HepG2 (cell line): ENCODE results near the gene BIRC7. TPM values are rescaled to one million over a fixed set of nuclear protein-coding genes. Genes with fewer than 3 reads are reported as not detected.

Experiments
- BRD4 ChIP-seq: sonication (generic); formaldehyde crosslinking; IDR thresholded peaks from 2 replicates; pipeline ENCODE4 v1.4.0; 2020; ENCODE audit warnings: missing genetic modification reagents
- HMG20B ChIP-seq: conservative IDR thresholded peaks from 2 replicates; pipeline ENCODE4 v1.6.1; 2016; ENCODE audit warnings: missing genetic modification reagents, missing compliant biosample characterization
- MXI1 ChIP-seq: IDR thresholded peaks from 3 replicates; pipeline ENCODE4 v1.6.1; 2012; ENCODE audit warnings: low read depth, low read length, inconsistent platforms, borderline replicate concordance
- PHF20 ChIP-seq: sonication (generic); formaldehyde crosslinking; IDR thresholded peaks from 2 replicates; pipeline ENCODE4 v1.5.0; 2020; ENCODE audit warnings: mild to moderate bottlenecking, missing genetic modification reagents
- SAFB2 ChIP-seq: sonication (generic); formaldehyde crosslinking; IDR thresholded peaks from 2 replicates; pipeline ENCODE4 v1.5.1; 2020; ENCODE audit warnings: missing genetic modification reagents, low read depth, mild to moderate bottlenecking, borderline replicate concordance
- SUZ12 ChIP-seq: fragments of 150-350 bp; IDR thresholded peaks from 2 replicates; pipeline ENCODE4 v1.6.1; 2014; ENCODE audit warnings: low read depth, low read length
- ZNF382 ChIP-seq: sonication (generic); formaldehyde crosslinking; IDR thresholded peaks from 2 replicates; pipeline ENCODE4 v1.5.0; 2020; ENCODE audit warnings: missing genetic modification reagents, mild to moderate bottlenecking, borderline replicate concordance
- ZNF430 ChIP-seq: sonication (generic); formaldehyde crosslinking; IDR thresholded peaks from 2 replicates; pipeline ENCODE4 v1.9.0; 2021; ENCODE audit warnings: mild to moderate bottlenecking, missing genetic modification reagents
- ZNF546 ChIP-seq: sonication (generic); formaldehyde crosslinking; conservative IDR thresholded peaks from 2 replicates; pipeline ENCODE4 v1.8.1; 2023; ENCODE audit warnings: mild to moderate bottlenecking, missing genetic modification reagents
- ZNF660 ChIP-seq: sonication (generic); formaldehyde crosslinking; IDR thresholded peaks from 2 replicates; pipeline ENCODE4 v1.5.1; 2020; ENCODE audit warnings: mild to moderate bottlenecking, low read depth, missing genetic modification reagents, borderline replicate concordance
- polyA plus RNA-seq, 8 experiments: library from polyadenylated mRNA; depleted of rRNA in 3 of 8; stranded (reverse) in 7 of 8; unstranded in 1 of 8; fragments of >200 nt; fragmentation: Illumina TruSeq in 4 of 8; extraction: Trizol in 4 of 8; gene quantifications; 2 replicates each; pipeline versions ENCODE4 v1.2.1 to v1.2.3, GENCODE V29; 2011 to 2016; ENCODE audit warnings: low read depth in 4 of 8, missing spikeins in 1 of 8, mixed read lengths in 1 of 8; ENCODE audit not compliant: insufficient read depth in 1 of 8
- total RNA-seq, 5 experiments: library from RNA; depleted of rRNA; stranded (reverse); fragments of >200 nt; fragmentation: Illumina TruSeq; extraction: Trizol; gene quantifications; 2 replicates each; pipeline ENCODE4 v1.2.3, GENCODE V29; 2016; ENCODE audit warnings: low read depth in 1 of 5
- TF ChIP-seq, protein P1 (sequence below): sonication (generic); formaldehyde crosslinking; IDR thresholded peaks from 2 replicates; pipeline ENCODE4 v1.5.0; 2020; ENCODE audit warnings: mild to moderate bottlenecking, missing genetic modification reagents
- TF ChIP-seq, protein P2 (sequence below): sonication (generic); formaldehyde crosslinking; IDR thresholded peaks from 2 replicates; pipeline ENCODE4 v1.5.0; 2020; ENCODE audit warnings: missing genetic modification reagents
- TF ChIP-seq, protein P3 (sequence below): sonication (generic); formaldehyde crosslinking; IDR thresholded peaks from 2 replicates; pipeline ENCODE4 v1.4.0; 2020; ENCODE audit warnings: missing genetic modification reagents
- TF ChIP-seq, protein P4 (sequence below): IDR thresholded peaks from 2 replicates; pipeline ENCODE4 v1.6.1; 2016; ENCODE audit warnings: missing compliant biosample characterization, missing genetic modification reagents, borderline replicate concordance
- TF ChIP-seq, protein P5 (sequence below): sonication (generic); formaldehyde crosslinking; IDR thresholded peaks from 2 replicates; pipeline ENCODE4 v1.4.0; 2020; ENCODE audit warnings: mild to moderate bottlenecking, missing genetic modification reagents
- TF ChIP-seq, protein P6 (sequence below): sonication (generic); formaldehyde crosslinking; IDR thresholded peaks from 2 replicates; pipeline ENCODE4 v1.4.0; 2020; ENCODE audit warnings: missing genetic modification reagents

The BIRC7 gene
- total and polyA plus RNA-seq, 2 of the 13 experiments (the other 11 are each of a cell fraction or from before 2014, with no cell fraction given): 0.27 to 5.1 TPM

DNA sequence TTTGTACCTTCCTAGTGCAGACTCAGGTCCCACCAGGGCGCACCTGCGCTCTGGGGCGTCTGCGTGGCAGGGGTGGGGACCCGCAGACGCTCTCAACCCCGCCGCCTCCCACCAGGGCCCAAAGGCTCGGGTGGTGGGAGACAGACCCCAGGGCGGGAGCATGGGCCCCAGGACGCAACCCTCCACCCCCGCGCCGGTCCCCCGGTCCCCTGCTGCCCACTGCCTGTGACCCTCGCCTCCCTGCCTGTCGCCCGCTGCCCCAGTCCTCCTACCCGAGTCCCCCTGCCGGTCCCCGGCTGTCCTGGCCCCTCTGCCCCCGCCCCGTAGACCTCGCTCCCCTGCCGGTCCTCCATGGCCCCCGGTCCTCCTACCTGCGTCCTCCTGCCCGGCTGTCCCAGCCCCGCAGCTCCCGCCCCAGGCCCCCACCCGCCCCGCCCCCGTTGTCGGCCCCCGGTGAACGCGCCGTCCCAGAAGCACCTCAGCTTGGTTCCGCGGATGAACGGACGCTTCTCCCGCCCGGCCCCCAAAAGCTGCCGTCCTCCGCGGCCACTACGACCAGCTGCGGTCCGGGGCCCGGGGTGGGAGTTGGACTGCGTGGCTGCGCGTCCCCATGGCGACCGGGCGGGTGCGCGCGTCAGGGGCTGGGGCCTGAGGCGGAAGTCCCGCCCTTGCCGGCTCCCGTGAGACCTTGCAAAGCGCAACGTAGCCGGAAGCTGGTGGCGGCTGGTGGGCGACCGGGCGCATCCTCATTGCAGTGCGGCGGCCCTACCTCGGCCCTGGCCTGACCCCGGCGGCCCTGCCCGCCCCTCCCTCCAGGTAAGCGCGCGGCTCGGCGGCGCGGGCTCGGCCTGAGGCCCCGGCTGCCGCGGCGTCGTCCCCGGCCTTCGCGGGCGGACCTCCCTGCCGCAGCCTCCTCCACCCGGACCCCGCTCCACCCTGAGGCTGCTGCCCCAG lies 36.7 kb downstream of the BIRC7 start, which contains the start of gene ARFGAP1 (continued):
- TF ChIP-seq, protein P1, sequence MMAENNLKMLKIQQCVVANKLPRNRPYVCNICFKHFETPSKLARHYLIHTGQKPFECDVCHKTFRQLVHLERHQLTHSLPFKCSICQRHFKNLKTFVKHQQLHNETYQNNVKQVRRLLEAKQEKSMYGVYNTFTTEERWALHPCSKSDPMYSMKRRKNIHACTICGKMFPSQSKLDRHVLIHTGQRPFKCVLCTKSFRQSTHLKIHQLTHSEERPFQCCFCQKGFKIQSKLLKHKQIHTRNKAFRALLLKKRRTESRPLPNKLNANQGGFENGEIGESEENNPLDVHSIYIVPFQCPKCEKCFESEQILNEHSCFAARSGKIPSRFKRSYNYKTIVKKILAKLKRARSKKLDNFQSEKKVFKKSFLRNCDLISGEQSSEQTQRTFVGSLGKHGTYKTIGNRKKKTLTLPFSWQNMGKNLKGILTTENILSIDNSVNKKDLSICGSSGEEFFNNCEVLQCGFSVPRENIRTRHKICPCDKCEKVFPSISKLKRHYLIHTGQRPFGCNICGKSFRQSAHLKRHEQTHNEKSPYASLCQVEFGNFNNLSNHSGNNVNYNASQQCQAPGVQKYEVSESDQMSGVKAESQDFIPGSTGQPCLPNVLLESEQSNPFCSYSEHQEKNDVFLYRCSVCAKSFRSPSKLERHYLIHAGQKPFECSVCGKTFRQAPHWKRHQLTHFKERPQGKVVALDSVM (CRISPR knock-in tag): peak; percentile 89
- TF ChIP-seq PHF20 (CRISPR knock-in tag) (peak; percentile 93), SAFB2 (CRISPR knock-in tag) (peak; percentile 35; the same call in 1 of the 2 replicates), ZNF430 (CRISPR knock-in tag) (peak; percentile 69; the same call in 1 of the 2 replicates), ZNF382 (no peak), ZNF660 (no peak), MXI1 (peak; percentile 99), BRD4 (peak; percentile 91; the same call in 1 of the 2 replicates), SUZ12 (peak; percentile 34; the same call in 1 of the 2 replicates), HMG20B (0 out of 2 replicates have a peak, but pooled peaks have one; percentile 41), ZNF546 (CRISPR knock-in tag) (peak; percentile 71; the same call in 1 of the 2 replicates)
- TF ChIP-seq, protein P2, sequence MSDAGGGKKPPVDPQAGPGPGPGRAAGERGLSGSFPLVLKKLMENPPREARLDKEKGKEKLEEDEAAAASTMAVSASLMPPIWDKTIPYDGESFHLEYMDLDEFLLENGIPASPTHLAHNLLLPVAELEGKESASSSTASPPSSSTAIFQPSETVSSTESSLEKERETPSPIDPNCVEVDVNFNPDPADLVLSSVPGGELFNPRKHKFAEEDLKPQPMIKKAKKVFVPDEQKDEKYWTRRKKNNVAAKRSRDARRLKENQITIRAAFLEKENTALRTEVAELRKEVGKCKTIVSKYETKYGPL: no peak
- TF ChIP-seq, protein P3, sequence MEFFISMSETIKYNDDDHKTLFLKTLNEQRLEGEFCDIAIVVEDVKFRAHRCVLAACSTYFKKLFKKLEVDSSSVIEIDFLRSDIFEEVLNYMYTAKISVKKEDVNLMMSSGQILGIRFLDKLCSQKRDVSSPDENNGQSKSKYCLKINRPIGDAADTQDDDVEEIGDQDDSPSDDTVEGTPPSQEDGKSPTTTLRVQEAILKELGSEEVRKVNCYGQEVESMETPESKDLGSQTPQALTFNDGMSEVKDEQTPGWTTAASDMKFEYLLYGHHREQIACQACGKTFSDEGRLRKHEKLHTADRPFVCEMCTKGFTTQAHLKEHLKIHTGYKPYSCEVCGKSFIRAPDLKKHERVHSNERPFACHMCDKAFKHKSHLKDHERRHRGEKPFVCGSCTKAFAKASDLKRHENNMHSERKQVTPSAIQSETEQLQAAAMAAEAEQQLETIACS: peak; percentile 97
- TF ChIP-seq, protein P4, sequence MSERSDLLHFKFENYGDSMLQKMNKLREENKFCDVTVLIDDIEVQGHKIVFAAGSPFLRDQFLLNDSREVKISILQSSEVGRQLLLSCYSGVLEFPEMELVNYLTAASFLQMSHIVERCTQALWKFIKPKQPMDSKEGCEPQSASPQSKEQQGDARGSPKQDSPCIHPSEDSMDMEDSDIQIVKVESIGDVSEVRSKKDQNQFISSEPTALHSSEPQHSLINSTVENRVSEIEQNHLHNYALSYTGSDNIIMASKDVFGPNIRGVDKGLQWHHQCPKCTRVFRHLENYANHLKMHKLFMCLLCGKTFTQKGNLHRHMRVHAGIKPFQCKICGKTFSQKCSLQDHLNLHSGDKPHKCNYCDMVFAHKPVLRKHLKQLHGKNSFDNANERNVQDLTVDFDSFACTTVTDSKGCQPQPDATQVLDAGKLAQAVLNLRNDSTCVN (CRISPR knock-in tag): 0 out of 2 replicates have a peak, but pooled peaks have one; percentile 26
- TF ChIP-seq, protein P5, sequence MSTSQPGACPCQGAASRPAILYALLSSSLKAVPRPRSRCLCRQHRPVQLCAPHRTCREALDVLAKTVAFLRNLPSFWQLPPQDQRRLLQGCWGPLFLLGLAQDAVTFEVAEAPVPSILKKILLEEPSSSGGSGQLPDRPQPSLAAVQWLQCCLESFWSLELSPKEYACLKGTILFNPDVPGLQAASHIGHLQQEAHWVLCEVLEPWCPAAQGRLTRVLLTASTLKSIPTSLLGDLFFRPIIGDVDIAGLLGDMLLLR: peak; percentile 91; the same call in 1 of the 2 replicates
- TF ChIP-seq, protein P6, sequence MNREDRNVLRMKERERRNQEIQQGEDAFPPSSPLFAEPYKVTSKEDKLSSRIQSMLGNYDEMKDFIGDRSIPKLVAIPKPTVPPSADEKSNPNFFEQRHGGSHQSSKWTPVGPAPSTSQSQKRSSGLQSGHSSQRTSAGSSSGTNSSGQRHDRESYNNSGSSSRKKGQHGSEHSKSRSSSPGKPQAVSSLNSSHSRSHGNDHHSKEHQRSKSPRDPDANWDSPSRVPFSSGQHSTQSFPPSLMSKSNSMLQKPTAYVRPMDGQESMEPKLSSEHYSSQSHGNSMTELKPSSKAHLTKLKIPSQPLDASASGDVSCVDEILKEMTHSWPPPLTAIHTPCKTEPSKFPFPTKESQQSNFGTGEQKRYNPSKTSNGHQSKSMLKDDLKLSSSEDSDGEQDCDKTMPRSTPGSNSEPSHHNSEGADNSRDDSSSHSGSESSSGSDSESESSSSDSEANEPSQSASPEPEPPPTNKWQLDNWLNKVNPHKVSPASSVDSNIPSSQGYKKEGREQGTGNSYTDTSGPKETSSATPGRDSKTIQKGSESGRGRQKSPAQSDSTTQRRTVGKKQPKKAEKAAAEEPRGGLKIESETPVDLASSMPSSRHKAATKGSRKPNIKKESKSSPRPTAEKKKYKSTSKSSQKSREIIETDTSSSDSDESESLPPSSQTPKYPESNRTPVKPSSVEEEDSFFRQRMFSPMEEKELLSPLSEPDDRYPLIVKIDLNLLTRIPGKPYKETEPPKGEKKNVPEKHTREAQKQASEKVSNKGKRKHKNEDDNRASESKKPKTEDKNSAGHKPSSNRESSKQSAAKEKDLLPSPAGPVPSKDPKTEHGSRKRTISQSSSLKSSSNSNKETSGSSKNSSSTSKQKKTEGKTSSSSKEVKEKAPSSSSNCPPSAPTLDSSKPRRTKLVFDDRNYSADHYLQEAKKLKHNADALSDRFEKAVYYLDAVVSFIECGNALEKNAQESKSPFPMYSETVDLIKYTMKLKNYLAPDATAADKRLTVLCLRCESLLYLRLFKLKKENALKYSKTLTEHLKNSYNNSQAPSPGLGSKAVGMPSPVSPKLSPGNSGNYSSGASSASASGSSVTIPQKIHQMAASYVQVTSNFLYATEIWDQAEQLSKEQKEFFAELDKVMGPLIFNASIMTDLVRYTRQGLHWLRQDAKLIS (CRISPR knock-in tag): no peak
